Measurements from ENCODE around the gene SAMM50. TPM values are rescaled to one million over a fixed set of nuclear protein-coding genes. Genes with fewer than 3 reads are reported as not detected.

Gene SAMM50
- total and polyA plus RNA-seq, 2 experiments from 2014 or later: 58.6 to 60.3 TPM

DNA sequence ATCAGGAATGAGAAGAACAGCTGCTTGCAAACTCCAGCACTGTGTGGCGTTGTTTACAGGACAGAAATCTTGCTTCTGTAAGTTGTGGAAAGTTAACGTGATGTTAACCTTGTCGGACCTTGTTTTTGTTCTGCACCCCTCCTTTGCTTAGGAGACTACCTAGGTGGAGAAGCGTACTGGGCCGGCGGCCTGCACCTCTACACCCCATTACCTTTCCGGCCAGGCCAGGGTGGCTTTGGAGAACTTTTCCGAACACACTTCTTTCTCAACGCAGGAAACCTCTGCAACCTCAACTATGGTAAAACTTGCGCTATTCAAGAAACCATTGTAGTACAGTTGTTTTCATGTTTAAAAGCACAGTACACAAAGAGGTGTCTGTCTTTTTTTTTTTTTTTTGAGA lies 33.7 kb downstream of the SAMM50 start:
- Histone ChIP-seq H4K20me1 (replicated peaks; ENCODE audit: insufficient read depth) (no peaks in the 10 kb centered on the region; the same call in none of the 2 replicates), H2AFZ (no peak overlapping the region), H3F3A (replicated peaks; ENCODE audit: low read depth) (0 out of 2 replicates have a peak, but pooled peaks cover 4% of the 10 kb centered on the region), H3K79me2 (replicated peaks; ENCODE audit: insufficient read depth) (no peaks in the 10 kb centered on the region), H3K27me3 (ENCODE audit: insufficient read depth) (no peaks in the 10 kb centered on the region), H3K27ac (ENCODE audit: low read depth) (no peak overlapping the region), H3K4me1 (ENCODE audit: insufficient read depth) (no peaks in the 10 kb centered on the region), H3K36me3 (ENCODE audit: insufficient read depth) (peaks cover 5% of the 10 kb centered on the region; the same call in 1 of the 2 replicates), H3K9me2 (ENCODE audit: insufficient read depth) (no peaks in the 10 kb centered on the region), H3K4me2 (no peak overlapping the region), H3K4me3 (no peak overlapping the region)
- peaks cover 6% of the 10 kb centered on the region for H3K27me3 Mint-ChIP-seq (ENCODE audit: insufficient read depth, low read depth, poor library complexity)
- no peak overlapping the region for H3K27ac Mint-ChIP-seq
- TF ChIP-seq, protein P1, sequence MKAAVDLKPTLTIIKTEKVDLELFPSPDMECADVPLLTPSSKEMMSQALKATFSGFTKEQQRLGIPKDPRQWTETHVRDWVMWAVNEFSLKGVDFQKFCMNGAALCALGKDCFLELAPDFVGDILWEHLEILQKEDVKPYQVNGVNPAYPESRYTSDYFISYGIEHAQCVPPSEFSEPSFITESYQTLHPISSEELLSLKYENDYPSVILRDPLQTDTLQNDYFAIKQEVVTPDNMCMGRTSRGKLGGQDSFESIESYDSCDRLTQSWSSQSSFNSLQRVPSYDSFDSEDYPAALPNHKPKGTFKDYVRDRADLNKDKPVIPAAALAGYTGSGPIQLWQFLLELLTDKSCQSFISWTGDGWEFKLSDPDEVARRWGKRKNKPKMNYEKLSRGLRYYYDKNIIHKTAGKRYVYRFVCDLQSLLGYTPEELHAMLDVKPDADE (IDR thresholded peaks at IDR 0.05): no peak
- TF ChIP-seq, protein P2, sequence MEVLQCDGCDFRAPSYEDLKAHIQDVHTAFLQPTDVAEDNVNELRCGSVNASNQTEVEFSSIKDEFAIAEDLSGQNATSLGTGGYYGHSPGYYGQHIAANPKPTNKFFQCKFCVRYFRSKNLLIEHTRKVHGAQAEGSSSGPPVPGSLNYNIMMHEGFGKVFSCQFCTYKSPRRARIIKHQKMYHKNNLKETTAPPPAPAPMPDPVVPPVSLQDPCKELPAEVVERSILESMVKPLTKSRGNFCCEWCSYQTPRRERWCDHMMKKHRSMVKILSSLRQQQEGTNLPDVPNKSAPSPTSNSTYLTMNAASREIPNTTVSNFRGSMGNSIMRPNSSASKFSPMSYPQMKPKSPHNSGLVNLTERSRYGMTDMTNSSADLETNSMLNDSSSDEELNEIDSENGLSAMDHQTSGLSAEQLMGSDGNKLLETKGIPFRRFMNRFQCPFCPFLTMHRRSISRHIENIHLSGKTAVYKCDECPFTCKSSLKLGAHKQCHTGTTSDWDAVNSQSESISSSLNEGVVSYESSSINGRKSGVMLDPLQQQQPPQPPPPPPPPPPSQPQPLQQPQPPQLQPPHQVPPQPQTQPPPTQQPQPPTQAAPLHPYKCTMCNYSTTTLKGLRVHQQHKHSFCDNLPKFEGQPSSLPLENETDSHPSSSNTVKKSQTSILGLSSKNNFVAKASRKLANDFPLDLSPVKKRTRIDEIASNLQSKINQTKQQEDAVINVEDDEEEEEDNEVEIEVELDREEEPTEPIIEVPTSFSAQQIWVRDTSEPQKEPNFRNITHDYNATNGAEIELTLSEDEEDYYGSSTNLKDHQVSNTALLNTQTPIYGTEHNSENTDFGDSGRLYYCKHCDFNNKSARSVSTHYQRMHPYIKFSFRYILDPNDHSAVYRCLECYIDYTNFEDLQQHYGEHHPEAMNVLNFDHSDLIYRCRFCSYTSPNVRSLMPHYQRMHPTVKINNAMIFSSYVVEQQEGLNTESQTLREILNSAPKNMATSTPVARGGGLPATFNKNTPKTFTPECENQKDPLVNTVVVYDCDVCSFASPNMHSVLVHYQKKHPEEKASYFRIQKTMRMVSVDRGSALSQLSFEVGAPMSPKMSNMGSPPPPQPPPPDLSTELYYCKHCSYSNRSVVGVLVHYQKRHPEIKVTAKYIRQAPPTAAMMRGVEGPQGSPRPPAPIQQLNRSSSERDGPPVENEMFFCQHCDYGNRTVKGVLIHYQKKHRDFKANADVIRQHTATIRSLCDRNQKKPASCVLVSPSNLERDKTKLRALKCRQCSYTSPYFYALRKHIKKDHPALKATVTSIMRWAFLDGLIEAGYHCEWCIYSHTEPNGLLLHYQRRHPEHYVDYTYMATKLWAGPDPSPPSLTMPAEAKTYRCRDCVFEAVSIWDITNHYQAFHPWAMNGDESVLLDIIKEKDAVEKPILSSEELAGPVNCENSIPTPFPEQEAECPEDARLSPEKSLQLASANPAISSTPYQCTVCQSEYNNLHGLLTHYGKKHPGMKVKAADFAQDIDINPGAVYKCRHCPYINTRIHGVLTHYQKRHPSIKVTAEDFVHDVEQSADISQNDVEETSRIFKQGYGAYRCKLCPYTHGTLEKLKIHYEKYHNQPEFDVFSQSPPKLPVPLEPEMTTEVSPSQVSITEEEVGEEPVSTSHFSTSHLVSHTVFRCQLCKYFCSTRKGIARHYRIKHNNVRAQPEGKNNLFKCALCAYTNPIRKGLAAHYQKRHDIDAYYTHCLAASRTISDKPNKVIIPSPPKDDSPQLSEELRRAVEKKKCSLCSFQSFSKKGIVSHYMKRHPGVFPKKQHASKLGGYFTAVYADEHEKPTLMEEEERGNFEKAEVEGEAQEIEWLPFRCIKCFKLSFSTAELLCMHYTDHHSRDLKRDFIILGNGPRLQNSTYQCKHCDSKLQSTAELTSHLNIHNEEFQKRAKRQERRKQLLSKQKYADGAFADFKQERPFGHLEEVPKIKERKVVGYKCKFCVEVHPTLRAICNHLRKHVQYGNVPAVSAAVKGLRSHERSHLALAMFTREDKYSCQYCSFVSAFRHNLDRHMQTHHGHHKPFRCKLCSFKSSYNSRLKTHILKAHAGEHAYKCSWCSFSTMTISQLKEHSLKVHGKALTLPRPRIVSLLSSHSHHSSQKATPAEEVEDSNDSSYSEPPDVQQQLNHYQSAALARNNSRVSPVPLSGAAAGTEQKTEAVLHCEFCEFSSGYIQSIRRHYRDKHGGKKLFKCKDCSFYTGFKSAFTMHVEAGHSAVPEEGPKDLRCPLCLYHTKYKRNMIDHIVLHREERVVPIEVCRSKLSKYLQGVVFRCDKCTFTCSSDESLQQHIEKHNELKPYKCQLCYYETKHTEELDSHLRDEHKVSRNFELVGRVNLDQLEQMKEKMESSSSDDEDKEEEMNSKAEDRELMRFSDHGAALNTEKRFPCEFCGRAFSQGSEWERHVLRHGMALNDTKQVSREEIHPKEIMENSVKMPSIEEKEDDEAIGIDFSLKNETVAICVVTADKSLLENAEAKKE (CRISPR knock-in tag; IDR thresholded peaks at IDR 0.05): no peak
- TF ChIP-seq EZH2 (IDR thresholded peaks at IDR 0.05; ENCODE audit: low read depth, unreplicated experiment): no peak
- no peak for TF ChIP-seq NANOG (IDR thresholded peaks at IDR 0.05; ENCODE audit: borderline replicate concordance)
- TF ChIP-seq, protein P3, sequence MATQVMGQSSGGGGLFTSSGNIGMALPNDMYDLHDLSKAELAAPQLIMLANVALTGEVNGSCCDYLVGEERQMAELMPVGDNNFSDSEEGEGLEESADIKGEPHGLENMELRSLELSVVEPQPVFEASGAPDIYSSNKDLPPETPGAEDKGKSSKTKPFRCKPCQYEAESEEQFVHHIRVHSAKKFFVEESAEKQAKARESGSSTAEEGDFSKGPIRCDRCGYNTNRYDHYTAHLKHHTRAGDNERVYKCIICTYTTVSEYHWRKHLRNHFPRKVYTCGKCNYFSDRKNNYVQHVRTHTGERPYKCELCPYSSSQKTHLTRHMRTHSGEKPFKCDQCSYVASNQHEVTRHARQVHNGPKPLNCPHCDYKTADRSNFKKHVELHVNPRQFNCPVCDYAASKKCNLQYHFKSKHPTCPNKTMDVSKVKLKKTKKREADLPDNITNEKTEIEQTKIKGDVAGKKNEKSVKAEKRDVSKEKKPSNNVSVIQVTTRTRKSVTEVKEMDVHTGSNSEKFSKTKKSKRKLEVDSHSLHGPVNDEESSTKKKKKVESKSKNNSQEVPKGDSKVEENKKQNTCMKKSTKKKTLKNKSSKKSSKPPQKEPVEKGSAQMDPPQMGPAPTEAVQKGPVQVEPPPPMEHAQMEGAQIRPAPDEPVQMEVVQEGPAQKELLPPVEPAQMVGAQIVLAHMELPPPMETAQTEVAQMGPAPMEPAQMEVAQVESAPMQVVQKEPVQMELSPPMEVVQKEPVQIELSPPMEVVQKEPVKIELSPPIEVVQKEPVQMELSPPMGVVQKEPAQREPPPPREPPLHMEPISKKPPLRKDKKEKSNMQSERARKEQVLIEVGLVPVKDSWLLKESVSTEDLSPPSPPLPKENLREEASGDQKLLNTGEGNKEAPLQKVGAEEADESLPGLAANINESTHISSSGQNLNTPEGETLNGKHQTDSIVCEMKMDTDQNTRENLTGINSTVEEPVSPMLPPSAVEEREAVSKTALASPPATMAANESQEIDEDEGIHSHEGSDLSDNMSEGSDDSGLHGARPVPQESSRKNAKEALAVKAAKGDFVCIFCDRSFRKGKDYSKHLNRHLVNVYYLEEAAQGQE (IDR thresholded peaks at IDR 0.05; ENCODE audit: unreplicated experiment): no peak
- TF ChIP-seq EZH2phosphoT487 (IDR thresholded peaks at IDR 0.05; ENCODE audit: unreplicated experiment): no peak
- no peak for TF ChIP-seq CREB1 (CRISPR knock-in tag; IDR thresholded peaks at IDR 0.05; ENCODE audit: low read depth)
- TF ChIP-seq JUNB (IDR thresholded peaks at IDR 0.05; ENCODE audit: unreplicated experiment): no peak
- TF ChIP-seq, protein P4, sequence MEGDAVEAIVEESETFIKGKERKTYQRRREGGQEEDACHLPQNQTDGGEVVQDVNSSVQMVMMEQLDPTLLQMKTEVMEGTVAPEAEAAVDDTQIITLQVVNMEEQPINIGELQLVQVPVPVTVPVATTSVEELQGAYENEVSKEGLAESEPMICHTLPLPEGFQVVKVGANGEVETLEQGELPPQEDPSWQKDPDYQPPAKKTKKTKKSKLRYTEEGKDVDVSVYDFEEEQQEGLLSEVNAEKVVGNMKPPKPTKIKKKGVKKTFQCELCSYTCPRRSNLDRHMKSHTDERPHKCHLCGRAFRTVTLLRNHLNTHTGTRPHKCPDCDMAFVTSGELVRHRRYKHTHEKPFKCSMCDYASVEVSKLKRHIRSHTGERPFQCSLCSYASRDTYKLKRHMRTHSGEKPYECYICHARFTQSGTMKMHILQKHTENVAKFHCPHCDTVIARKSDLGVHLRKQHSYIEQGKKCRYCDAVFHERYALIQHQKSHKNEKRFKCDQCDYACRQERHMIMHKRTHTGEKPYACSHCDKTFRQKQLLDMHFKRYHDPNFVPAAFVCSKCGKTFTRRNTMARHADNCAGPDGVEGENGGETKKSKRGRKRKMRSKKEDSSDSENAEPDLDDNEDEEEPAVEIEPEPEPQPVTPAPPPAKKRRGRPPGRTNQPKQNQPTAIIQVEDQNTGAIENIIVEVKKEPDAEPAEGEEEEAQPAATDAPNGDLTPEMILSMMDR (conservative IDR thresholded peaks at IDR 0.05; ENCODE audit: low read depth in 2 of 2): no peak
- TF ChIP-seq ZNF114 (CRISPR knock-in tag; IDR thresholded peaks at IDR 0.05): no peak
- no peak for TF ChIP-seq ZNF331 (CRISPR knock-in tag; IDR thresholded peaks at IDR 0.05; ENCODE audit: low read depth)
- TF ChIP-seq STAT1 (IDR thresholded peaks at IDR 0.05; ENCODE audit: unreplicated experiment): no peak
- no peak for TF ChIP-seq POLR2AphosphoS5 (IDR thresholded peaks at IDR 0.05; ENCODE audit: low read depth)
- peaks cover 70% of the 10 kb centered on the region for H3K36me3 Mint-ChIP-seq (ENCODE audit: low read depth)
- ATAC-seq (no peak), DNase-seq (ENCODE audit: low spot score) (no peak)
- peaks cover 3% of the 10 kb centered on the region; the same call in 2 of the 3 replicates for H3K4me1 Mint-ChIP-seq
- H3K9me3 Mint-ChIP-seq: no peaks in the 10 kb centered on the region
- H3K4me3 Mint-ChIP-seq: no peak overlapping the region
